ENCODE results near the gene OTOGL.

OTOGL gene

DNA sequence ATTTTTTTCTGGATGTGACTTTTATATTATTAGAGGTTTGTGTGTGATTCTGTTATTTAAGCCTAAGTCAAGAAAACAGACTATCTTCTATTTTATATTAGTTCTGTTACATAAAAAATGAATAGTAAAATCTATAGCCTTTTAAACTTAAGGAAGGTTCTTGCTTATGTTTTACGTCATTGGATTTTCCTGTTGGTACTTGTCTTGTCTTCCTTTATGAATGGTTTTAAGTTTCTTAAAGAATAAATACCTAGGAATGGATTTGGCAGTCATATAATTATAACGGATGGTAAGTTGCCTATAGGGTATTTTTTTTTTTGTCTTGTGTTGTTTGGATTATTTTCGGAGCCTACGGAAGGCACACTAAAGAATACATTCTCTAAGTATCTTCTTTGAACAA lies 182.9 kb downstream of the OTOGL start:
- Histone ChIP-seq H3K27ac (replicated peaks) (no peak overlapping the region), H3K27me3 (ENCODE audit: insufficient read depth, poor library complexity, severe bottlenecking) (no peaks in the 10 kb centered on the region)
- no peak for TF ChIP-seq GABPA (IDR thresholded peaks at IDR 0.05; ENCODE audit: low read depth)
- no peak for TF ChIP-seq SPI1 (IDR thresholded peaks at IDR 0.05; ENCODE audit: borderline replicate concordance, low read depth)
- TF ChIP-seq, protein P1, sequence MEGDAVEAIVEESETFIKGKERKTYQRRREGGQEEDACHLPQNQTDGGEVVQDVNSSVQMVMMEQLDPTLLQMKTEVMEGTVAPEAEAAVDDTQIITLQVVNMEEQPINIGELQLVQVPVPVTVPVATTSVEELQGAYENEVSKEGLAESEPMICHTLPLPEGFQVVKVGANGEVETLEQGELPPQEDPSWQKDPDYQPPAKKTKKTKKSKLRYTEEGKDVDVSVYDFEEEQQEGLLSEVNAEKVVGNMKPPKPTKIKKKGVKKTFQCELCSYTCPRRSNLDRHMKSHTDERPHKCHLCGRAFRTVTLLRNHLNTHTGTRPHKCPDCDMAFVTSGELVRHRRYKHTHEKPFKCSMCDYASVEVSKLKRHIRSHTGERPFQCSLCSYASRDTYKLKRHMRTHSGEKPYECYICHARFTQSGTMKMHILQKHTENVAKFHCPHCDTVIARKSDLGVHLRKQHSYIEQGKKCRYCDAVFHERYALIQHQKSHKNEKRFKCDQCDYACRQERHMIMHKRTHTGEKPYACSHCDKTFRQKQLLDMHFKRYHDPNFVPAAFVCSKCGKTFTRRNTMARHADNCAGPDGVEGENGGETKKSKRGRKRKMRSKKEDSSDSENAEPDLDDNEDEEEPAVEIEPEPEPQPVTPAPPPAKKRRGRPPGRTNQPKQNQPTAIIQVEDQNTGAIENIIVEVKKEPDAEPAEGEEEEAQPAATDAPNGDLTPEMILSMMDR (IDR thresholded peaks at IDR 0.05; ENCODE audit: insufficient read depth, low read length) = no peak
- TF ChIP-seq, protein P2, sequence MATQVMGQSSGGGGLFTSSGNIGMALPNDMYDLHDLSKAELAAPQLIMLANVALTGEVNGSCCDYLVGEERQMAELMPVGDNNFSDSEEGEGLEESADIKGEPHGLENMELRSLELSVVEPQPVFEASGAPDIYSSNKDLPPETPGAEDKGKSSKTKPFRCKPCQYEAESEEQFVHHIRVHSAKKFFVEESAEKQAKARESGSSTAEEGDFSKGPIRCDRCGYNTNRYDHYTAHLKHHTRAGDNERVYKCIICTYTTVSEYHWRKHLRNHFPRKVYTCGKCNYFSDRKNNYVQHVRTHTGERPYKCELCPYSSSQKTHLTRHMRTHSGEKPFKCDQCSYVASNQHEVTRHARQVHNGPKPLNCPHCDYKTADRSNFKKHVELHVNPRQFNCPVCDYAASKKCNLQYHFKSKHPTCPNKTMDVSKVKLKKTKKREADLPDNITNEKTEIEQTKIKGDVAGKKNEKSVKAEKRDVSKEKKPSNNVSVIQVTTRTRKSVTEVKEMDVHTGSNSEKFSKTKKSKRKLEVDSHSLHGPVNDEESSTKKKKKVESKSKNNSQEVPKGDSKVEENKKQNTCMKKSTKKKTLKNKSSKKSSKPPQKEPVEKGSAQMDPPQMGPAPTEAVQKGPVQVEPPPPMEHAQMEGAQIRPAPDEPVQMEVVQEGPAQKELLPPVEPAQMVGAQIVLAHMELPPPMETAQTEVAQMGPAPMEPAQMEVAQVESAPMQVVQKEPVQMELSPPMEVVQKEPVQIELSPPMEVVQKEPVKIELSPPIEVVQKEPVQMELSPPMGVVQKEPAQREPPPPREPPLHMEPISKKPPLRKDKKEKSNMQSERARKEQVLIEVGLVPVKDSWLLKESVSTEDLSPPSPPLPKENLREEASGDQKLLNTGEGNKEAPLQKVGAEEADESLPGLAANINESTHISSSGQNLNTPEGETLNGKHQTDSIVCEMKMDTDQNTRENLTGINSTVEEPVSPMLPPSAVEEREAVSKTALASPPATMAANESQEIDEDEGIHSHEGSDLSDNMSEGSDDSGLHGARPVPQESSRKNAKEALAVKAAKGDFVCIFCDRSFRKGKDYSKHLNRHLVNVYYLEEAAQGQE (IDR thresholded peaks at IDR 0.05; ENCODE audit: insufficient replicate concordance, low read depth) = no peak
- no peak for TF ChIP-seq POLR2AphosphoS5 (IDR thresholded peaks at IDR 0.05; ENCODE audit: low read depth)

DNA sequence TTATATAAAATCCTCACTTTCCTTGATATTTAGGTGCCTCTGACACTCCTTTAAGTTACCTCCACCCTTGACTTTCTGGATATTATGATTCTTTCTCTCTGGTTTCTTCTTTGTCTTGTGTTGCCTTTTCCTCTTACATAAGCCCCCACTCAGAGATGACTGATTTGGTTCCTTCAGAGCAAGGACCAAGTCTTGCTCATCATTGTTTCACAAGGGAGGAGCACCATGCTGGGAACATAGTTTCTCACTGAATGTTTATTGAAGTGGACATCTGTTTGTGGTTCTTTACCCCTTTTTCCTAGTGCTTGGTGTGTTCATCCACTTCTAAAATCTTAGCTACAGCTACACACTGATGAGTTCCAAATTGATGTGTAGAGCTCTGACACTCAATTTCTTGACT lies 183.4 kb downstream of the OTOGL start:
- H3K4me3 ChIP-seq (replicated peaks; ENCODE audit: insufficient read depth, low read length) = no peak overlapping the region
- TF ChIP-seq POLR2AphosphoS5 (IDR thresholded peaks at IDR 0.05; ENCODE audit: low read depth) (no peak), SPI1 (IDR thresholded peaks at IDR 0.05; ENCODE audit: borderline replicate concordance, low read depth) (no peak), GABPA (IDR thresholded peaks at IDR 0.05; ENCODE audit: low read depth) (no peak)
- TF ChIP-seq, protein P2 (IDR thresholded peaks at IDR 0.05; ENCODE audit: insufficient replicate concordance, low read depth) = no peak
- no peak for DNase-seq (ENCODE audit: low read depth in 1 of 2, low spot score in 1 of 2)
- no peak overlapping the region for H3K27ac ChIP-seq (replicated peaks)
- H3K27me3 ChIP-seq (ENCODE audit: insufficient read depth, poor library complexity, severe bottlenecking) = no peaks in the 10 kb centered on the region

More for the DNA sequence above, 182.9 kb downstream of the OTOGL start:
- no peak overlapping the region for H3K4me3 ChIP-seq (replicated peaks; ENCODE audit: insufficient read depth, low read length)
- no peak for DNase-seq (ENCODE audit: low read depth in 1 of 2, low spot score in 1 of 2)

DNA sequence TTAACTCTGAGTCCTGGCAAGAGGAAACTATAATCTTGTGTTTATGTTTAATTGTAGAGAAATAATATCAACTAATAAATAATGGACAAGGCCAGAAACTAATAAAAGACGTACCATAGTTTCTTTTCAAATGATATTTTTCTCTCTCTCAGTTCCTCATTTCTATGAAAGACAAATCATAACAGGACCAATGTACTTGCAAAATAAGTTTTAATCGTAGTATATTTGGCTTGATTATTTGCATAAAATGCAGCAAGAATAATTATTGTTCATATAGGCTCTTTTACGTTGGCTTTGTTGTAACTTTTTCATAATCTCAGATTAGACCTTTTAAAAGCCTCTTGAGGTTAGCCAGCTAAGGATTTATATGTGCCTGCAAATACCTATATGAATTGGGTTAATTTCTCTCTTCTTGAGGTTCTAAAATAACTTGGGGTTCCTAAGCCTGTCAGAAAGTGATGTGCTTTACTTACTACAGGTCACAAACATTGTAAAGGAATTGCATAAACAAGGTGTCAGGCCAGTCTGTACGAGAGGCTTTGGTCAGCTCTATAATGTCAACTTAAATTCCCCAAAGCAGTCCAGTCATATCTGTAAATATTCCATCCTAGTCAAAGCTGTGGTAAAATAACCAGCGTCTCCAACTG lies 191.9 kb downstream of the OTOGL start:
- no peak for DNase-seq (ENCODE audit: low read depth in 1 of 2, low spot score in 1 of 2)
- no peaks in the 10 kb centered on the region for H3K27me3 ChIP-seq (ENCODE audit: insufficient read depth, poor library complexity, severe bottlenecking)
- H3K27ac ChIP-seq (replicated peaks) = no peak overlapping the region
- TF ChIP-seq, protein P1 (IDR thresholded peaks at IDR 0.05; ENCODE audit: insufficient read depth, low read length) = no peak
- TF ChIP-seq, protein P2 (IDR thresholded peaks at IDR 0.05; ENCODE audit: insufficient replicate concordance, low read depth) = no peak
- TF ChIP-seq GABPA (IDR thresholded peaks at IDR 0.05; ENCODE audit: low read depth) = no peak
- no peak for TF ChIP-seq SPI1 (IDR thresholded peaks at IDR 0.05; ENCODE audit: borderline replicate concordance, low read depth)
- TF ChIP-seq POLR2AphosphoS5 (IDR thresholded peaks at IDR 0.05; ENCODE audit: low read depth) = no peak
- no peak overlapping the region for H3K4me3 ChIP-seq (replicated peaks; ENCODE audit: insufficient read depth, low read length)
